Measurements from ENCODE around the gene ZCCHC12. TPM values are rescaled to one million over a fixed set of nuclear protein-coding genes. Genes with fewer than 3 reads are reported as not detected.

ZCCHC12 gene
- total RNA-seq, 1 experiment from 2014 or later = 2.6 TPM

DNA sequence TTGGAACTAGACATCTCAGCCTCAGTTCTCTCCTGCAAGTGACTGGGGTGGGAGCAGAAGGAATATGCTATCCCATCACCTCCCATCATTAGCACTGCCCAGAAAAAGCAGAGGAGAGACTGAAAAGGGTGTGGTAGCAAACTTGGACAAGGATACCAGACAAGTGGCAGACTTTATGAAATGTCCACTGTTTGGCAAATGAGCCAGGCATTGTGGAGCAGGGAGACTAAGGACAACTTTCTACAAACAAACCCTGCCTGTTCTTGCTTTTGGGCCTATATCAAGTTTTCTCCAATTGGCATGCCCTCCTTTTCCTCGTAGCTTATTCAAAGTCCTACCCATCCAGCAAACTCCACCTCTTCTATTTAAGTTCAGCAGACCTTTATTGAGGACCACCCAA, 41.6 kb downstream of the ZCCHC12 start:
- Histone ChIP-seq H3K23ac (ENCODE audit: insufficient read length, low read depth, low read length) (no peak overlapping the region), H3K4me1 (ENCODE audit: insufficient read depth, low read length) (no peaks in the 10 kb centered on the region), H3K9ac (ENCODE audit: extremely low read depth, insufficient read length, low read length) (no peak overlapping the region), H2BK120ac (ENCODE audit: low read depth, low read length, poor library complexity, severe bottlenecking) (no peak overlapping the region), H3K27me3 (ENCODE audit: insufficient read depth, low read length) (no peaks in the 10 kb centered on the region), H3K4me2 (ENCODE audit: insufficient read depth, insufficient read length, low read length) (no peak overlapping the region), H3K9me3 (ENCODE audit: control insufficient read depth, low read depth, low read length) (peaks cover 36% of the 10 kb centered on the region), H3K18ac (ENCODE audit: insufficient read length, low read depth, low read length) (no peak overlapping the region), H2BK20ac (ENCODE audit: low read depth, low read length, poor library complexity, severe bottlenecking) (no peak overlapping the region), H3K14ac (ENCODE audit: insufficient read depth, low read length) (no peak overlapping the region), H3K79me1 (ENCODE audit: insufficient read depth, low read depth, low read length, poor library complexity, severe bottlenecking) (no peaks in the 10 kb centered on the region), H3K79me2 (ENCODE audit: insufficient read depth, low read length) (no peaks in the 10 kb centered on the region), H3K56ac (ENCODE audit: insufficient read length, low read depth, low read length) (no peak overlapping the region), H3T11ph (ENCODE audit: low read length) (no peak overlapping the region), H3K4ac (ENCODE audit: low read depth, low read length) (no peak overlapping the region), H4K91ac (ENCODE audit: insufficient read length, low read depth, low read length) (no peak overlapping the region), H3K23me2 (ENCODE audit: insufficient read length, low read depth, low read length, poor library complexity, severe bottlenecking) (no peaks in the 10 kb centered on the region), H4K20me1 (ENCODE audit: control insufficient read depth, insufficient read depth, insufficient read length) (no peaks in the 10 kb centered on the region), H2BK12ac (ENCODE audit: insufficient read length, low read depth, low read length) (no peak overlapping the region), H2BK15ac (ENCODE audit: low read depth, low read length) (no peak overlapping the region), H2BK5ac (ENCODE audit: insufficient read length, low read length) (no peak overlapping the region), H4K5ac (ENCODE audit: insufficient read length, low read depth, low read length) (no peak overlapping the region), H3K27ac (ENCODE audit: insufficient read length, low read depth, low read length) (no peak overlapping the region), H2AK5ac (ENCODE audit: insufficient read length, low read length) (no peak overlapping the region), H4K8ac (replicated peaks; ENCODE audit: insufficient read length, low read depth, low read length) (no peak overlapping the region), H2AFZ (ENCODE audit: low read length) (no peak overlapping the region)
- peaks cover 0 to under 1% (median 0%) of the 10 kb centered on the region in 3 experiments; a peak in 4 of 7 replicates for H3K36me3 Mint-ChIP-seq (ENCODE audit: insufficient read depth in 1 of 3, low read depth in 3 of 3)
- no peaks in the 10 kb centered on the region for H3K4me1 Mint-ChIP-seq
- H3K4me3 Mint-ChIP-seq = no peak overlapping the region
- no peak overlapping the region for H3K27ac Mint-ChIP-seq
- H3K27me3 Mint-ChIP-seq (ENCODE audit: low read depth) = peaks cover 2% of the 10 kb centered on the region
- WGBS (ENCODE audit: extremely low coverage, insufficient read length, low lambda C conversion rate) = no CpG with 5 or more reads among the region's 1 CpG
- TF ChIP-seq CTCF (conservative IDR thresholded peaks at IDR 0.05) = no peak
- peaks cover 34 to 45% of the 10 kb centered on the region in 2 experiments for H3K9me3 Mint-ChIP-seq
- DNase-seq = no peak
